ENCODE data around the gene SAMM50. TPM values are rescaled to one million over a fixed set of nuclear protein-coding genes. Genes with fewer than 3 reads are reported as not detected.
A peak's percentile ranks its signal among the peaks of the same experiment; 100 is the strongest.

SAMM50 gene
- total RNA-seq, 2 donors from 2014 or later = 54.4 to 56.0 TPM

DNA sequence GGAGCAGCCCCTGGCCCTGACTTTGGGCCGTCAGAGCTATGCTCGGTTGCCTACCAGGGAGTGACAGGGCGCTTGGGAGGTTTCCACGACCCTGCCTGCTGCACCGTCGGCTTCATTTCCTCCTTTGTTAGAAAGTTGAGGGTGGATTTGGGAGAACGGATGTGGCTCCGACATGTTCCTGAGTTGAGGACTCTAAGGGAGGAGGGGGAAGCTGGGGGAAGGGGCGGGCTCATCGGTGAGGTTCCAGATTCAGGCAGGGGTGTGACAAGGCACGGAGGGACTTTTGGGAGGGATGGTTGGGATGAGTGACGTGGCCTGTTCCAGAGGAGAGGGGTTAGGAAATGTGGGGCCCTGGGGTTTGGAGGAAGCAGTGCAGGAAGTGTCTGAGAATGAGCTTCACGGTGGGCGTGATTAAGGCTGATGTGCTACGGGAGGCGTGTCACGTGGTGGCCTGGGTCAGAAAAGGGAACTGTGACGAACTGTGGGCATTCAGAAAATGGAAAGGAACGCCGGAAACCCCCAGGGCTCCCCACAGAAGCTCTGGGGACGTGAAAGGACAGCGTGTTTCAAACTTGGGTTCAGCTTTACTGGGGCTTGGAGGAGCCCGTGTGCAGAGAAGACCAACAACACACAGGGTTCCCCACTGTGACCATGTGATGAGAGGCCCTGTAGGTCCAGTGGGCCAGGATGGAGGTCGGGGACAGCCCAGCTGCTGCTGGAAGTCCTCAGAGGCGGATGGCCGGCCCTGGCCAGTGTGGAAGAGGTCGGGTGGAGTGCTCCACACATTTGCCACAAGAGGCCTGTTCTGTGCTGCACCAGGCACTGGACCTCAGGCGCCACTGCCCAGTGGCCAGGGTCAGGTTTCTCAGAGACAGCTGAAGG, 71.6 kb downstream of the SAMM50 start:
- Histone ChIP-seq H3K27me3 (ENCODE audit: control insufficient read depth, insufficient read depth, low read length, poor library complexity, severe bottlenecking) (no peaks in the 10 kb centered on the region), H3K36me3 (ENCODE audit: control insufficient read depth, insufficient read depth, low read length) (no peaks in the 10 kb centered on the region), H3K9me3 (ENCODE audit: control insufficient read depth, low read length) (no peaks in the 10 kb centered on the region), H3K27ac (ENCODE audit: low read depth, low read length) (no peak overlapping the region), H3K9ac (ENCODE audit: extremely low read depth, low read length, poor library complexity, severe bottlenecking) (no peak overlapping the region), H3K4me3 (ENCODE audit: low read length) (no peak overlapping the region), H3K4me1 (ENCODE audit: control insufficient read depth, insufficient read depth, low read length) (no peaks in the 10 kb centered on the region)
- no peaks in the 10 kb centered on the region for H3K9me3 Mint-ChIP-seq
- peaks cover 6% of the 10 kb centered on the region for H3K27me3 Mint-ChIP-seq (ENCODE audit: insufficient read depth)
- 94 to 95% methylated on average over 19 to 28 of the region's 28 CpGs for WGBS, 2 experiments (ENCODE audit: insufficient coverage in 1 of 2, insufficient read length in 1 of 2)
- TF ChIP-seq, protein P1, sequence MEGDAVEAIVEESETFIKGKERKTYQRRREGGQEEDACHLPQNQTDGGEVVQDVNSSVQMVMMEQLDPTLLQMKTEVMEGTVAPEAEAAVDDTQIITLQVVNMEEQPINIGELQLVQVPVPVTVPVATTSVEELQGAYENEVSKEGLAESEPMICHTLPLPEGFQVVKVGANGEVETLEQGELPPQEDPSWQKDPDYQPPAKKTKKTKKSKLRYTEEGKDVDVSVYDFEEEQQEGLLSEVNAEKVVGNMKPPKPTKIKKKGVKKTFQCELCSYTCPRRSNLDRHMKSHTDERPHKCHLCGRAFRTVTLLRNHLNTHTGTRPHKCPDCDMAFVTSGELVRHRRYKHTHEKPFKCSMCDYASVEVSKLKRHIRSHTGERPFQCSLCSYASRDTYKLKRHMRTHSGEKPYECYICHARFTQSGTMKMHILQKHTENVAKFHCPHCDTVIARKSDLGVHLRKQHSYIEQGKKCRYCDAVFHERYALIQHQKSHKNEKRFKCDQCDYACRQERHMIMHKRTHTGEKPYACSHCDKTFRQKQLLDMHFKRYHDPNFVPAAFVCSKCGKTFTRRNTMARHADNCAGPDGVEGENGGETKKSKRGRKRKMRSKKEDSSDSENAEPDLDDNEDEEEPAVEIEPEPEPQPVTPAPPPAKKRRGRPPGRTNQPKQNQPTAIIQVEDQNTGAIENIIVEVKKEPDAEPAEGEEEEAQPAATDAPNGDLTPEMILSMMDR (conservative IDR thresholded peaks at IDR 0.05) = no peak
- peaks cover 33% of the 10 kb centered on the region for H3K4me1 Mint-ChIP-seq
- H3K27ac Mint-ChIP-seq = peak overlapping the region; percentile 74
- H3K4me3 Mint-ChIP-seq = no peak overlapping the region
- H3K36me3 Mint-ChIP-seq (ENCODE audit: low read depth) = no peaks in the 10 kb centered on the region
- no peak for DNase-seq

DNA sequence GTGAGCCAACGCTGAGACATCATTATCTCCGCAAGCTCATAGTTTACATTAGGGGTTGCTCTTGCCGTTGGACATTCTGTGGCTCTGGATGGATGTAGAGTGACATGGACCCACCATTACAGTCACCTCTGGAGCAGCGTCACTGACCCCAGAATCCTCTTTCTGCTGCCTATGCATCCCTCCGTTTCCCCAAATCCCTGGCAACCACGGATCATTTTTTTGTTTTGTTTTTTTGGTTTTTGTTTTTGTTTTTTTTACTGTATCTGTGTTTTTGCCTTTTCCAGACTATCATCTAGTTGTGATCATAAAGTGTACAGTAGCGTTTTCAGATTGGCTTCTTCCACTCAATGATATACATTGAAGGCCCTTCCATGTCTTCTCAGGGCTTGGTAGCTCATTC, 72.8 kb downstream of the SAMM50 start:
- H3K9me3 Mint-ChIP-seq = no peaks in the 10 kb centered on the region
- DNase-seq = no peak
- H3K27ac ChIP-seq (ENCODE audit: low read depth, low read length) = no peak overlapping the region
- TF ChIP-seq, protein P1 (conservative IDR thresholded peaks at IDR 0.05) = no peak
- H3K36me3 Mint-ChIP-seq (ENCODE audit: low read depth) = no peaks in the 10 kb centered on the region
- peaks cover 6% of the 10 kb centered on the region for H3K27me3 Mint-ChIP-seq (ENCODE audit: insufficient read depth)
- H3K27me3 ChIP-seq (ENCODE audit: control insufficient read depth, insufficient read depth, low read length, poor library complexity, severe bottlenecking) = no peaks in the 10 kb centered on the region
- no peak overlapping the region for H3K4me3 Mint-ChIP-seq
- peaks cover 33% of the 10 kb centered on the region for H3K4me1 Mint-ChIP-seq
- H3K9me3 ChIP-seq (ENCODE audit: control insufficient read depth, low read length) = no peaks in the 10 kb centered on the region
- H3K4me3 ChIP-seq (ENCODE audit: low read length) = no peak overlapping the region
- no peaks in the 10 kb centered on the region for H3K4me1 ChIP-seq (ENCODE audit: control insufficient read depth, insufficient read depth, low read length)
- H3K27ac Mint-ChIP-seq = no peak overlapping the region
- 89 to 100% methylated on average over 2 to 7 of the region's 7 CpGs for WGBS, 2 experiments (ENCODE audit: insufficient coverage in 1 of 2, insufficient read length in 1 of 2)
- no peak overlapping the region for H3K9ac ChIP-seq (ENCODE audit: extremely low read depth, low read length, poor library complexity, severe bottlenecking)
- H3K36me3 ChIP-seq (ENCODE audit: control insufficient read depth, insufficient read depth, low read length) = no peaks in the 10 kb centered on the region

DNA sequence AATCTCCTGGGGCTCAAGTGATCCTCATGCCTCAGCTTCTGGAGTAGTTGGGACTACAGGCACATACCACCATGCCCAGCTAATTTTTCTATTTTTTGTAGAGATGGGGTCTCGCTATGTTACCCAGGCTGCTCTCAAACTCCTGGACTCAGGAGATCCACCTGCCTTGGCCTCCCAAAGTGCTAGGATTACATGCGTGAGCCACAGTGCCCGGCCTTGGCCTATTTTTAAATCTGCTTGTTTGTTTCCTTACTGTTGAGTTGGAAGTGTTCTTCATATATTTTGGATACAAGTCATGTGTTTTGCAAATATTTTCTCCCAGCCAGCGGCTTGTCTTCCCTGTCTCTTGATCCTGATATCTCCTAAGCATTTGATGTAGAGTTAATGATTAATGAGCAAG, 73.8 kb downstream of the SAMM50 start:
- H3K9ac ChIP-seq (ENCODE audit: extremely low read depth, low read length, poor library complexity, severe bottlenecking) = no peak overlapping the region
- Mint-ChIP-seq H3K4me1 (peaks cover 35% of the 10 kb centered on the region), H3K4me3 (no peak overlapping the region), H3K36me3 (ENCODE audit: low read depth) (peaks cover 2% of the 10 kb centered on the region), H3K27ac (peak overlapping the region; percentile 29), H3K27me3 (ENCODE audit: insufficient read depth) (peaks cover 6% of the 10 kb centered on the region), H3K9me3 (no peaks in the 10 kb centered on the region)
- TF ChIP-seq, protein P1 (conservative IDR thresholded peaks at IDR 0.05) = no peak
- no peaks in the 10 kb centered on the region for H3K9me3 ChIP-seq (ENCODE audit: control insufficient read depth, low read length)
- no peaks in the 10 kb centered on the region for H3K36me3 ChIP-seq (ENCODE audit: control insufficient read depth, insufficient read depth, low read length)
- no peaks in the 10 kb centered on the region for H3K27me3 ChIP-seq (ENCODE audit: control insufficient read depth, insufficient read depth, low read length, poor library complexity, severe bottlenecking)
- H3K27ac ChIP-seq (ENCODE audit: low read depth, low read length) = no peak overlapping the region
- DNase-seq = no peak
- no peaks in the 10 kb centered on the region for H3K4me1 ChIP-seq (ENCODE audit: control insufficient read depth, insufficient read depth, low read length)
- H3K4me3 ChIP-seq (ENCODE audit: low read length) = no peak overlapping the region
- 87 to 91% methylated on average over 3 to 4 of the region's 4 CpGs for WGBS, 2 experiments (ENCODE audit: insufficient coverage in 1 of 2, insufficient read length in 1 of 2)
